HG02763 (cell line): ENCODE measurements around the gene ZNF280D.
A peak's percentile ranks its signal among the peaks of the same experiment; 100 is the strongest.
"Not testable (repeated sequence)": the region's sequence is repeated elsewhere in the genome, so short reads cannot be mapped to it uniquely, and the experiment has no call there.

Source experiments
- ATAC-seq: cut with Tn5 transposase; IDR thresholded peaks from one replicate; pipeline ENCODE4 v1.9.1; 2021; ENCODE audit warnings: mild to moderate bottlenecking, moderate library complexity; ENCODE audit not compliant: unreplicated experiment

Gene ZNF280D

GRCh38 chr15:56733136-56734012 is at the start of gene ZNF280D:
Gene ZNF280D, minus strand, starts transcription at chr15:56733509. Its CDS starts 26,400 bp downstream, at chr15:56707109.
- peak; percentile 70 for ATAC-seq

GRCh38 chr15:56782306-56782705 is 49.0 kb upstream of the ZNF280D start:
- ATAC-seq = no peak

- no peak for ATAC-seq
Observed at GRCh38 chr15:56781666-56782065, 48.4 kb upstream of the ZNF280D start.

GRCh38 chr15:56780102-56780725 is 46.9 kb upstream of the ZNF280D start:
- ATAC-seq = not testable (repeated sequence)

GRCh38 chr15:56779449-56779848 is 46.1 kb upstream of the ZNF280D start:
- not testable (repeated sequence) for ATAC-seq

- ATAC-seq = no peak
Observed at GRCh38 chr15:56778761-56779160, 45.5 kb upstream of the ZNF280D start.

GRCh38 chr15:56776839-56777238 is 43.5 kb upstream of the ZNF280D start:
- no peak for ATAC-seq

GRCh38 chr15:56775641-56776040 is 42.3 kb upstream of the ZNF280D start:
- ATAC-seq = no peak

- no peak for ATAC-seq
Observed at GRCh38 chr15:56774356-56774755, 41.0 kb upstream of the ZNF280D start.

- ATAC-seq = no peak
Observed at GRCh38 chr15:56772868-56773639, 39.7 kb upstream of the ZNF280D start.

GRCh38 chr15:56770173-56770572 is 36.9 kb upstream of the ZNF280D start:
- ATAC-seq = no peak

- ATAC-seq = no peak
Observed at GRCh38 chr15:56767315-56767714, 34.0 kb upstream of the ZNF280D start.

GRCh38 chr15:56765251-56765650 is 31.9 kb upstream of the ZNF280D start:
- ATAC-seq = no peak

- no peak for ATAC-seq
Observed at GRCh38 chr15:56763141-56763895, 30.0 kb upstream of the ZNF280D start.

- no peak for ATAC-seq
Observed at GRCh38 chr15:56760186-56760585, 26.9 kb upstream of the ZNF280D start.

GRCh38 chr15:56759450-56759845 is 26.1 kb upstream of the ZNF280D start:
- no peak for ATAC-seq

GRCh38 chr15:56758770-56759449 is 25.6 kb upstream of the ZNF280D start:
- no peak for ATAC-seq

- ATAC-seq = no peak
Observed at GRCh38 chr15:56757875-56758274, 24.6 kb upstream of the ZNF280D start.

- ATAC-seq = no peak
Observed at GRCh38 chr15:56754772-56755370, 21.6 kb upstream of the ZNF280D start.

GRCh38 chr15:56752986-56753385 is 19.7 kb upstream of the ZNF280D start:
- ATAC-seq = no peak
